CD4-positive, alpha-beta T cell treated with Interferon gamma for 1 hour (primary cell): Measurements from ENCODE around the gene KRTAP5-2.
"Not testable (repeated sequence)": the region's sequence is repeated elsewhere in the genome, so short reads cannot be mapped to it uniquely, and the experiment has no call there.

Experiments
- DNase-seq: peaks from one replicate; pipeline ENCODE4 v3.0.0-alpha.2; 2020

The KRTAP5-2 gene

GRCh38 chr11:1597994-1598380, at the start of gene KRTAP5-2:
TSS of gene KRTAP5-2 (minus strand) at chr11:1598294. CDS start at chr11:1598250, 44 bp downstream.
- no peak for DNase-seq

DNA sequence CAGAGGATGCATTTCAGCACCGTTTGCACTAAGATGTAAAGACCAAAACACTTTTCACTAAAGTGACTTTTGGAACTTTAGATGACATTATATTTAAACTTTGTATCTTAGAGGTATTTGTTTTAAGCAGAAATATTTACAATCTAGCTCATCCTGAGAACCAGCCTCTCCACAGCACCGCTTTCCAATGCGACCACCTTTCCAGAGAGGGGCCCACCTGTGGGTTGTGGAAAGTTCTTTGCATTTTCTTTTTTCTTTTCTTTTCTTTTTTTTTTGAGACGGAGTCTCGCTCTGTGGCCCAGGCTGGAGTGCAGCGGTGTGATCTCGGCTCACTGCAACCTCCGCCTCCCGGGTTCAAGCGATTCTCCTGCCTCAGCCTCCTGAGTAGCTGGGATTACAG, 48.4 kb upstream of the KRTAP5-2 start:
- not testable (repeated sequence) for DNase-seq

DNA sequence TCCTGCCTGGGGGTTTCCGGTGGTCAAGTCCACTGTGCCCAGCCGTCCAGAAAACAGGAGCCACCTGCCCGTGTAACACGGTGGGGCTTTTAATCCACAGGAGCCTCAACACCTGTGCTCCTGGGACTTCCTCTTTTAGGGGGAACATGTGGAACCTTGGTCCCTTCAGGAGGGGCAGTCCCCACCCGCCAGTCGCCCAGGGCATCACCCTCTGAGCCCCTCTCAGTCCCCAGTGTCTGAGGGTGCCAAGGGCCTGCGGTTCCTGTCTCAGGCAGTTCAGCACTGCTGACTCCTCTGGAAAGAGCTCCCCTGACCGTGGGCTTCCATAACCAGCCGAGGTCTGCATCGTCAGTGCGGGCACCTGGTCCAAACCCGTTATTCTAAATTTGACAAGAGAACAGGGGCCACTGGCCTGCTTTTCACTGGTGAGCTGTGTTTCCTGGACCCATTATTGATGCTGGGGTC, 47.3 kb upstream of the KRTAP5-2 start:
- no peak for DNase-seq

- no peak for DNase-seq
Observed at GRCh38 chr11:1644601-1645356, 46.7 kb upstream of the KRTAP5-2 start.

- DNase-seq = no peak
Observed at GRCh38 chr11:1643146-1643690, 45.1 kb upstream of the KRTAP5-2 start.

DNA sequence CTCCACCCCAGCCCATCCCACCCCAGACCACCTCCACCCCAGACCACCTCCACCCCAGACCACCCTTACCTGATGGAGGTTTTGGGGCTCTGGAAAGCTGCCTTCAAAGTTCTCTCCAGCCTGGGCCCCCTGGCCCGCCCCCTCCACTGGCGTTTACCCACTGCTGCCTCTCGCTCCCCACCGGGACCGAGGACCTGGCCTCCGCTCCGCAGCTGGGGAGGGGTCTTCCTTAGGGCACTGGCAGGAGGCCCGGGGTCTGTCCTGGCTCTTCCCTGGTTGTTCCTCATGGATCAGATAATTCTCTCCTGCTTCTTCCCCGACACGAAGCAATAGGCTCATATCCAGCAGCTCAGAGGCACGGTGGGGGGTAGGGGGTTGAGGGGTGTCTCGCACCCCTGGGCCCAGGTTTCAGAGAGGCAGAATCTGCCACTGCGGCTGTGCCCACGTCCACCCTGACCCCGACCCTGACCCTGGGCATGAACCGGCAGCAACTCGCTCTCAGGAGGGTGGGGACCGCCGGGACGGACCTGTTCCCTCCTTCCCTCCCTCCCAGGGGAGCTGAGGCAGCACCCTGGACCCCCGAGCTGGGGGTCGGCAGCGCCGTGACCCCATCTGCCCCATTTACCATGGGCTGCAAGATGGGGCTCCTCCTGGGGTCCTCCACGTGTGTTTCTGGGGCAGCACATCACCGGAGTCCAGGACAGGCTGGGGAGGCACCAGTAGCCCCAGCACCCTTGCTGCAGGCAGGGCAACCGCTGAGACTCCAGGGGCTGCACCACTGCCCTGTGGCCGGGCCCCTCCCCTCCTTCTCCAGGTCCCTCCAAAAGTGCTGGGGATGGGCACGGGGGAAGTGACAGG, 44.4 kb upstream of the KRTAP5-2 start:
- DNase-seq = no peak

DNA sequence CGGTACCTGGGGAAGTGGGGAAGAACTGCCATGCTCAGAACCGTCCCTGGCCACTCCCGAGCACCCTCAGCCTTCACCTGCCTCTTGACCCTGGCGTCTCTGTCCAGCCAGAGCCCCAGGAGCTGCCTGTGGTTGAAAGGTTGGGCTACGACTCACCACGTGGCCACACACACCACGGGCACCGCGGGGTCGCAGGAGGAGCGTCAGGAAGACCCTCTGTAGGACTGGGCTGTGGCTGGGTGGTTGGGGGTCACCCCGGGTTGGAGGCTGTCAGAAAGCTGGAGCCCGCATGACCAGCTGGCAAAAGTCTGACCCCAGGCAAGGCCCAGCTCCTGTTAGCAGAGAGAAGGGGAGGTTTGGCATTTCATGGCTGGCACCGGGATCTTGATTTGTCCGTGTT, 43.0 kb upstream of the KRTAP5-2 start:
- no peak for DNase-seq

GRCh38 chr11:1640076-1640946, 42.2 kb upstream of the KRTAP5-2 start:
- DNase-seq = no peak

GRCh38 chr11:1639666-1640065, 41.6 kb upstream of the KRTAP5-2 start:
- no peak for DNase-seq

- no peak for DNase-seq
Observed at GRCh38 chr11:1639102-1639620, 41.1 kb upstream of the KRTAP5-2 start.

DNA sequence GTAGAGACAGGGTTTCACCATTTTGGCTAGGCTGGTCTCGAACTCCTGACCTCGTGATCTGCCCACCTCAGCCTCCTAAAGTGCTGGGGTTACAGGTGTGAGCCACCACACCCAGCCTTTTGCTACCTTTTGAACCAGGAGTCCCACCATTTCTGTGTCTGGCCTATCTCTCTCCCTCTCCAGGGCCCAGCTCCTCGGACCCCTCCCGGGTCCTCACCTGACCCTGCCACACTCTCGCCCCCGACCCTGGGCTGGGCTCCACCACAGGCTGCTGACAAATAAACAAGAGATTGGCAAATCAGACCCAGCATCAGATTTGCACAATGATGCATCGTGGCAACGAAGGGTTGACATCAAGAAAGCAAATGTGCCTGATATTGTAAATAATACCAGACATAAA, 40.2 kb upstream of the KRTAP5-2 start:
- no peak for DNase-seq

GRCh38 chr11:1637628-1638027, 39.5 kb upstream of the KRTAP5-2 start:
- no peak for DNase-seq

- no peak for DNase-seq
Observed at GRCh38 chr11:1636291-1636950, 38.3 kb upstream of the KRTAP5-2 start.

DNA sequence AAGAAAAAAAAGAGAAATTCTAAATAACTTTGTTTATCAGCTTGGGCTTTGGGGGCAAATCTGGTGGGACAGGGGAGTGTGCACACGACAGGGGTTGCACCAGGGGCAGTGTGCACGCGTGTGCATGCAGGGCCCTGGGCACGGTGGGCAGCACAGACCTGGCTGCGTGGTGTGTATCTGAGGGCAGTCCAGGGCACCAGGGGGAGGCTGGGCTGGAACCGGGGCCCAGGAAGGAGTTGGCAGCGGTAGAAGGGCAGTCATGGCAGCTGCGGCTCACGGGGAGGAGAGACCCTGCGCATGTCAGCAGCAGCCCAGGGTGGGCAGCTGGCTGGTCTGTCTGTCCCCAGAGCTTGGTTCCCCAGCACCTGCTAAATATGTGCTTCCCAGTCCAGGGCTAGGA, 35.8 kb upstream of the KRTAP5-2 start:
- DNase-seq = no peak

- no peak for DNase-seq
Observed at GRCh38 chr11:1632053-1632714, 34.1 kb upstream of the KRTAP5-2 start.

GRCh38 chr11:1631066-1631568, 33.0 kb upstream of the KRTAP5-2 start:
- no peak for DNase-seq

DNA sequence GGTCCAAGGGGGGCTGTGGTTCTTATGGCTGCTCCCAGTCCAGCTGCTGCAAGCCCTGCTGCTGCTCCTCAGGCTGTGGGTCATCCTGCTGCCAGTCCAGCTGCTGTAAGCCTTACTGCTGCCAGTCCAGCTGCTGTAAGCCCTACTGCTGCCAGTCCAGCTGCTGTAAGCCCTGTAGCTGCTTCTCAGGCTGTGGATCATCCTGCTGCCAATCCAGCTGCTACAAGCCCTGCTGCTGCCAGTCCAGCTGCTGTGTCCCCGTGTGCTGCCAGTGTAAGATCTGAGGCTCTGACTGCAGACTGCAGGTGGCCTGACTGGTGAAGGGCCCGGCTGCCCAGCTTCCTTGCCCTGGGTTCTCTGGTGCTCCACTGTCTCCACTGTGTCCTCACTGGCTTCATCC, 32.2 kb upstream of the KRTAP5-2 start:
- DNase-seq = no peak

- no peak for DNase-seq
Observed at GRCh38 chr11:1629326-1630185, 31.5 kb upstream of the KRTAP5-2 start, which contains the start of gene KRTAP5-5. TSS of gene KRTAP5-5 (plus strand) at chr11:1629775. CDS start at chr11:1629841, 66 bp downstream.

DNA sequence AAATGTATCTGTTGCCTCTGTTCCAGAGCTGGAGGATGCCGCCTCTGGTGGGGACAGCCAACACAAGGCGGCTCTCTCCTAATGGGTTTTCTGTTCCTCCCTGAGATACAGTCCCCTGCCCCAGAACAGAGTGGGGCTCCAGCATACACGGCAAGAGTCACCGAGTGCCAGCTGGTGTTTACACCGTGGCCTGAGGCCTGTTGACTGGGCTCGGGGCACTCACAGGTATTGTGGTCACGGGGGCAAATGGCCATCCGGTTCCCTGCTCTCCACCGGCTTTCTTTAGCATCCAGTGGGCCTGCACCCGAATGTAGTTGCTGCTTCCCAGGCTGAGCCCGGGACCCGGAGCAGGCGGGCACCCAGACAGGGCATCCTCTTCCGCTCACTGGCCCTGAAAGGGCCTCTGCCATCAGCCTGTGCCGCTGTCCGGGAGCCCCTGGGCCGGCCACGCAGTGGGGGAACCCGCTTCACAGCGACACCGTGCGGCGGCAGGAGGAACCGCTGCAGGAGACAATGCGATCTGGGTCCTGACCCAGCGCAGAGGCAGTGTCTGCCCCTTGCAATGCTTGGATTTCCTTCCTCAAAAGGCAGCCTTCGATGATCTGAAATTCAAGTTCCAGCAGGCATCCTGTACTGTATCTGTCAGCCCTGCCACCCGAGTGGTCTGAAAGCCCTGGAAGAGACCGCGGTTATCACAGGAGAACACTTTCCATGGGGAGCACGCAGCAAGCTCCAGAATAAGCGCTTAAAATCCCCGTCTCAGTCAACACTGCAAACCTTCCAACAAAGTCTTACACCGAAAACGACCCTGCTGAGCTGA, 30.6 kb upstream of the KRTAP5-2 start:
- DNase-seq = peak; percentile 51
